DMS114 treated with DMSO at 0.1 percent for 48 hours (cell line): ENCODE results near the gene SOX6.

Experiments used
- DNase-seq: peaks from one replicate; lab custom pipeline; 2025; ENCODE audit not compliant: unreplicated experiment; lab: John Stamatoyannopoulos, UW

Gene SOX6

DNA sequence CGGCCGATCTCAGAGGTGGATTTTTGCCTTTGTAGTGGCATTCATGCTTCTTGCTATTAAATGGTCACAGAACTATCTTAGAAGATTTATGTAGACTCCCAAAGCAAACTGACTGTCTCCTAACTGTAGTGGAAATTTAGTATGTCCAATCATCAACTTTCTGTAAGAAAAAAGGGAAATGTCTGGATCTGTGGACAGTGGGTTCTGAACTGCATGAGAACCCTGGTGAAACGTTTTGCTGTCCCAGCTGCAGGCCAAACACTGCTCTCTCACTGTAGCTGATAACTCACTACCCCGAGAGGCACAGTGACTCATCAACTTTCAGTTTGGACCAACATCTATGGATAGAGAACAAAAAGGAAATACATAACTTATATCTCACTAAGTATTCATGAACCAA lies 387.1 kb downstream of the SOX6 start:
- no peak for DNase-seq

DNA sequence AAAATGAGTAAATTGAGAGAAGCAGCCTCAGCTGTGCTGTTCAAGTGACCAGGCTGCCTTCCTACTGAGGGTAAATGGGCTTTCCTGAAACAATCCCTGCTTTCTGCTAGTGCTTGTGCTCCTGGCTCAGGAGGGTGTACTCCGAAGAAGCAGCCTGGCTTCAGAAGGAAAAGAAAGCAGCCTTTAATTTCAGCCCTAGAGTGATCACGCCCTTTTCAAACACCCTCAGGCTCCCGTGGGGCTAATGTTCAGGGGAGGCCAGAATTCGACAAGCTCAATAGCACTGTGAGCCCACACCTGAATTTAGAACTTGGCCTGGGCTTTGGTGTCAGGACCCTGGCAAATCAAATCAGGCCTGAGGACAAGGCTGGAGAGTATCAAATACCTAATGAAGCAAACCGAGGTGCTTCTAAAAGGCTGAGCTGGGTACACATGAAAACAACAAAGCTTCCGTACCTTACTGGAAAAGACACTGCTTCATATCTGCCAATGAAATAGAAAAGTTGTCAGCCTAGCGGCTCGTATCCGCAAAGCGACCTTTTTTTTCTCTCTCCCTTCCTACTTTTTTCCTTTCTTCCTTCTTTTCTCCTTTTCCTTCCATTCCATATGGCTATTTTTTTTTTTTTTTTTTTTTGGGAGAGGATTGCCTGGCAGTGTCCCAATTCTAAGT lies 387.8 kb downstream of the SOX6 start:
- no peak for DNase-seq

DNA sequence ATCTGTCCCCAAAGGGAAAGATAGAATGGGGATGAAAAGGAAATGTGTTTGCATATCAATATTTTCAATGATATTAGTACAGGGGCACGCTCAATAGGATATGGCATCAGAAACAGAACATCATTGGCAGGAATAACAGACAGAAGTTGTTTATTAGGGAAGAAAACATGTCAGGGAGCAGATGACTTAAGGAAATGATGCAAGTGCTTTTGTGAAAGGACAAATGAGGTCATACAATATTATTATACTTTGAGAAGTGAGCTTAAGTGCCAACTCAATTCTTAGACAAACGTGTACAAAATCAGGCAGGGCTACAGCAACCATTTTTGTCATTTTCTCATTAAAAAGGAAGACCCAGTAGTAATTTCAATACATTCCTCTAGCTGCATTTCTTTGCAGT lies 388.4 kb downstream of the SOX6 start:
- DNase-seq, result no peak

DNA sequence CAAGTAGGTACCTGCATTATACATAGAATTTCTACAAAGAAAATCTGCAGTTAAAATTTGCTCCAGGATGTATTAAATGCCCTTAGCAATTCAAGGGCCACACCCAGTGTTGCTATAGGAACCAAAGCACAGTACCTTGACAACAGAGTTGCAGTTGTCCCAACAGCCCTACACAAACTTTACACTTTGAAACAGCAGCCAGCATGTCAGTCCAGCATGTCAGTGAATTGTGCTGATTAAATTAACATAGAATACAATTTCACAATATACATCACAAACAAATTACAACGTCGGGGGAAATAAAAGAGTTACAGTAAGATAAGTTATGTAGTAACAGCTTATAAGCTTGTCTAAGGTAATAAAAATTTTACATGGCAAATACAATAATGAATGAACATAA lies 389.2 kb downstream of the SOX6 start:
- no peak for DNase-seq

DNA sequence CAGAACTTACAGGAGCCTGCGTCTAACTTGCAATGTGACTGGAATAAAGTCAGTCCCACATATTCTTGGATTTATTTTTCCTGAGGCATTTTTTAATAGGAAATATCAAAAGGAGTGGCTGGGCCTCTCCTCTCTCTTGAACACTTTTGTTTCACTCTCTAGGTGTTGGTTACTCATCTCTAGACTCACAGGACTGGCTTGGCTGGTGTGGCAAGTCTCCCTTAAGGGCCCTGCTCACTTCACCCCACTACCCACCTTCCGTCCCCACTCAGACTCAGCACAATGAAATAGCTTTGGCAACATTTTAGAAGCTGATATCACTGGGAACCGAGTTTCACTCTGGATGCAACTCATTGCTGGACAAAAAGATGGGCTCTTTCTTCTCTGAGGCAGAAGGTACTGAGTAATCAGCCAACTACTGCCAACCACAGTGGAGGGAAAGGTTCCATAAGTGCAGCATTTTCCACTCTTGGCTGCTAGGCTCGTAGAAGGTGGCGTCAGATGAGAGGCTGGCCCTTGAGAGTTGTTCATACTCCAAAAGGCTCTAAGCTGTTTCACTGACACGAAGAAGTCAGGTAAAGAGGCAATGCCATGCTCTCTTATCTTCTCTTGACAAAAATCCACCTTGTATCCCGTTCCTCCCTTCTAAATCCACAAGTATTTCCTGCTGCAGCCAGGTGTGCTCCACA lies 390.6 kb downstream of the SOX6 start:
- no peak for DNase-seq

DNA sequence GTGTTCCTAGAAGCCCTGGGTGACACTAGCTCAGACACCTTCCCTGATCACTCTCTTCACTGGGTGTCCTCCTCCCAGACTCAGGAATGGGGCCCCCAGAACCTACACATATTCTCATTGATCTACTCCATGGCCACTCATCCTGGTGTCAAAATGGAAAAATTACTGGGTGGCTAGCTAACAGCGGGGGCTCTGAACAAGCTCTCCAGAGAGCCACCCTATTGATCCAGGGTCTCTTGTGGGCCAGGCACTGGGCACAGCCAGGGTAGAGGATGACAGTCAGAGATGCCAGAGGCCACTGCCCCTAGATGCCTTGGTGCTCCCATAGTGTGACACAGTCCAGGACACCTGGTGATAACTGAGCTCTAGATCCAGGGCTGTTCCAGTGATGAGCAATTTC lies 393.1 kb downstream of the SOX6 start:
- DNase-seq, result no peak

DNA sequence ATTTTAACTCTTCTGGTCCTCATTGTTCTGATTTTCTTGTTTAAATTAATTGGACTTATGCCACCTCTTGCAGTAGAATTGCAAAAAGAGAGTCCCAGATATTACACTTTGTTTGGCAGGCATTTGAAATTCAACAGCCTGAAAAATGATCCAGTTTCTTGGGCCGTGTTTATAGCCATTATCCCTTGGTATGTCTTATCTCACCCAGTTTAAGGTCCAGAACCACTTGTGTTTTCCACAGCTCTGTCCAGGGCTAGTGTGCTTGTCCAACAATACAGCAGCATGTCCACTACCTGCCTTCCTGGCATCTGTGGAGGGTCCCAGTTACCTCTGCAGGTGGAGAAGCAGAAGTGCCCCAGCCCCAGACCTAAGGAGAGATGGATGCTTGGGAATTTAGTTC lies 397.4 kb downstream of the SOX6 start:
- DNase-seq, result no peak

DNA sequence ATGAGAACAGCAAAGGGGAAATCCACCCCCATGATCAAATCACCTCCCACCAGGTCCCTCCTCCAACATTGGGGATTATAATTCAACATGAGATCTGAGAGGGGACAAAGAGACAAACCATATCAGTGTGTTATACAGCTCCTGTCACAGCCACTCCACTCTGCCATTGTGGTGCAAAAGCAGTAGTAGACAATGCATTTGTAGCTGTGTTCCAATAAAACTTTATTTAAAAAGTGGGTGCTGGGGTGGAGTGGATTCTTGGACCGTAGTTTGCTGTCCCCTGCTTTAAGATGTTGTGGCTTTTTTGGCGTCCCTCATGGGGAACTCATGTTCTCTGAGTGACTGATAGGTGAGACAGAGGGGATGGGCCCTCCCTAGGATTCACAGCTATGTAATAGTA lies 399.1 kb downstream of the SOX6 start:
- no peak for DNase-seq

DNA sequence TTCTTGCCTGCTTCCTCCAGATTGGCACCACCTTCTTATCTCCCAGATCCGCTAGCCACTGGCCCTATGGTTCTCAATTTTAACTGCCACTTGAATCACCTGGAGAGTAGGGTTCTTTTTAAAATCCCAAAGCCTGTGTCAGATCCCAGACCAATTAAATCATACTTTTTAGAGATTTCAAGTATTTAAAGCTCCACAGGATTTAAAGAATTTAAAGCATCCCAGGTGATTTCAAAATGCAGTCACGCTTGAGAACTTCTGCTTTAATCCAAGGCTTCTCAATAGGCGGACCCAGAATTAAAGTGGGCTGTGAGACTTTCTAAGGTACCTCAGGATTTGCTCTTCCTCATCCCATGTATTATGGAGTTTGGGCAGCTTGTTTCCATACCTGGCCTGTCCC lies 400.0 kb downstream of the SOX6 start:
- DNase-seq, result no peak

DNA sequence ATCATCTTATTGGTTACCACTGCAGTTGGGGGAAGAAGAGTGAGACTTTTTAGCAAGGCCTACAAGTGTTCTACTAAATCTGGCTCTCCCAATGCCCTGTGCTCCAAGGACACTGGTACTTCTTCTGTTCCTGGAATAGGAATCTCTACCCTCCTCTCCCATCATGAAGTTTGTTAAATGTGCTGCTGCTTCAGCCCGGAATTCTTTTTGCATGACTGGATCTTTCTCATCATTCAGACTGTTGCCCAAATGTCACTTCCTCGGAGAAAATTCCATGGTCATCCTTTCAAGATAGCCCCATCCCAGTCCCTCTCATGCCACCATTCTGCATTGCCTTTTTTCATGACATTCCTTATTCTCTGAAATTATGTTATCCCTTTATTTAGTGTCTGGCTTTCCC lies 400.8 kb downstream of the SOX6 start:
- no peak for DNase-seq

DNA sequence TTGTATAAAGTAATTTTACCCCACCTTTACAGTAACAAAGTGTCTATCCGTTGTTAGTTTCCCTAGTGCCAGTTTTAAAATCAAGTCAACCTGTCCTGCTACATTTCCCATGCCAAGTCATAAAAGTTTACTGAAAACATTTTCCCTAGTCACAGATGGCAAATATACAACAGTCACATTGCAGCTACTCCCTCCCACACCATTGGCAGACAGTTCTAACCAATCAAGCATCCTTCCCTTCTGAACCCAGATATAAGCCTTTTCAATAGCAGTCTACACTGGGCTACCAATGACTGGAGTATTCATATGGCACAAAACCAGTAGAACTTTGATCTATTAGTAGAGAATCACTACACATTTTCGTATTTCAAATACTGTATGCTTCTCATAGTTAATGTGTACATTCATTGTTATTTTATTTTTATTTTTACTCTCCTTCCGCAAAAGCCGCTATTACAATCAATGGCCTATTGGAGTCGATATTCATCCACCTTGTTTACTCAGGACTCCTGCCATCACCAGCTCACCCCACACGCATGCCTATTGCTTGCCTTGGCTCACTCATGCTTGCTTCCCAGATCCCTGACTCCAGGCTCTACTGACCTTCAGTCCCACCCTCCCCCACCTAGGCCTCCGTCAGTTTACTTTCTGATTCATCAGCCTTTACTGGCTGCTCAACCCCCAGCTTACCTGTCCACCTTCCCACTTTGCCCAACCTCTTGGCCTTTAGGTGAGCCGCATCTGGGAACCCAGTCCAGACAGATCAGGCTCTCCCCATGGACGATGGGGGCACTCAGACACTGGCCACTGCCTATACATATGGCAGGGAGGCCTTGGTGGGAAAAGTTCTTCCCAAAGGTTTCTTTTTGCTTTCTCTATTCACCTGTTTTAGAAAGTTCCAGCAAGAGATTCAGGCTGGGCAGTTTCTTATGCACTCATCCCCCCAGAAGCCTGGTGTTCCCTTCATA lies 408.4 kb downstream of the SOX6 start:
- DNase-seq, result no peak

DNA sequence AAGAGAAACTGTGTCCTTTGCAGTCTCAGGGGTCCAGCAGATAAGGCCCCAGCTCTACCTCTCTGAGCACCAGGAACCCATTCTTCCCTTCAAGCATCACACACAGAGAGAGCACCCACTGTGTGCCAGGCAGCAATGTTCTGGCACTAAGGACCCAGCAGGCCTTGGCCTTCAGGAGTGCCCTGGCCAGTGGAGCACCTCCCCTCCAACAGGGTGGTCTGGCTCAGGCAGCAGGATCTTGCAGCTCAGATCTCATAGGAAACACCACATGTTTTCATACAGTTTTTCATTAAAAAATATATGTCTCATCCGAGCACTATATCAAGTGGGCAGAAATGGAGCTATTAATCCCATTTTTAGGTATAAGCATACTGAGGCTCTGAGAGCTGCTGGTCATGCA lies 410.6 kb downstream of the SOX6 start:
- DNase-seq, result no peak

DNA sequence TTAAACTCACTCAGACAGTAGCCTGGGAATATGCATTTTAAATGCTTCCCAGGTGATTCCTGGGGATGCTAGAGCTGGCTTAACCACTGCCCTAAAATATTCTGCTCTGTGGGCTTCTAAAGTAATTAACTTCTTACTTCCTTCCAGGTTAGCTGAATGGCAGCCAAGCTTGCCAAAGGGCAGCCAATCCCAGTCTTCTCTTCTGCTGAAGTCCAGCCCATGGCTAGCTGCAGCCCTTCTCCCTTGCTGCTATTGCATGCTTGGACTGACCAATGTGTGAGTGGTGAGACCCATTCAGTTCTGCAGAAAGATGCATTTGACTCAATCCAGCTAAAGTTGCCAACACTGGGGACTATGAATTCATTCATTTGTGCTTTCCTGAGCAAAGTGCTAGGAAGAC lies 411.9 kb downstream of the SOX6 start:
- DNase-seq, result no peak

DNA sequence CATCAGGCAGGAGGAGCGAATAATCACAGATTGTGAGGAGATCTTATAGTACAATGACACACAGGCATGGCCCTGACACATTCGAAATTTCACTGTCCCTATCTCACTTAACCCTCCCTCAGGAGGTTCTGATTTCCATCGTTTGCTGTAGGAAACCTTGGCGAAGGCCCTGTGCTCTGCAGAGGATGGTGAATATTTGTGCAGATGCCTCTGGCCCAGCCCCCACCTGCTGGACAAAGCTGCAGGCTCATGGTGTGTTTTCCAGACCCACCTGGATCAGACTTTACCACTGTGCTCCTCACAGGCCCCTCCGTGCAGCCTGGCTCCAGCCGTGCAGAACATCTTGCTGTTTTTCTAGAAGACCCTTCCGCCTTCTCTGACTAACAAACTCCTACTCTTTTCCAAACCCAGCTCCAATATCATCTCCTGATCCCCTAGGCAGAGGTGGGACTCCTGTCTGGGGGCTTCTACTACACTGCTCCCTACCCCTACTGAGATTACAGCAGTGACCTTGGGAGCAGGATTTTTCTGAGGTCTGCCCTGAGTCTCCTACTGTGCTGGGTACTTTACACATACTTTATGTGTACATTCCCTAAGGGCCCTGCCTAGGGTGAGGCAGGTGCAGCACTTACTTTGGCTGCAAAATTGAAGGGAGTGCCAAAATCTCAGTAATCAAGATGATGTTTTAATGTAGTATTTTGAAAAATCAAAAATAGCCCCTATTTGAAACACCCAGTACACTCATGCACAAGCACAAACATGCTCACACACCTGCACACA lies 412.7 kb downstream of the SOX6 start:
- no peak for DNase-seq

DNA sequence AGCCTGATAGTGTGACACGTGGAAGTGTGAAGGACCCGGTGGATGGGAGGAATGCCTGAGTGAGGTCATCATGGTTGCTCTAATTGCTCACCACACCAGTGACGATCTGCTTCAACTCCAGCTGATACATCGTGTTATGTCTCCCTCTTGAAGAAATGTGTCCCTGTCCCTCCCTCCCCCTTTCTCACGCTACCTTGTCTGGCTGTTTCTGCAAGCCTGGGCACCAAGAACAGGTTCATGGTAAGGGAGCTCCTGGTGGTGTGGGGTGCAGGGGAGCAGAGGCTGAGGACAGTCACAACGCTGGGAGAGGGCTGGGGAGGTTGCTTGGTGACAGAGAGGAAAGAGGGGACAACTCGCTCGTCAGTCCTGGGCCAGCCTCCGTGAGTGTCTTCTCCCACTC lies 413.4 kb downstream of the SOX6 start:
- no peak for DNase-seq

DNA sequence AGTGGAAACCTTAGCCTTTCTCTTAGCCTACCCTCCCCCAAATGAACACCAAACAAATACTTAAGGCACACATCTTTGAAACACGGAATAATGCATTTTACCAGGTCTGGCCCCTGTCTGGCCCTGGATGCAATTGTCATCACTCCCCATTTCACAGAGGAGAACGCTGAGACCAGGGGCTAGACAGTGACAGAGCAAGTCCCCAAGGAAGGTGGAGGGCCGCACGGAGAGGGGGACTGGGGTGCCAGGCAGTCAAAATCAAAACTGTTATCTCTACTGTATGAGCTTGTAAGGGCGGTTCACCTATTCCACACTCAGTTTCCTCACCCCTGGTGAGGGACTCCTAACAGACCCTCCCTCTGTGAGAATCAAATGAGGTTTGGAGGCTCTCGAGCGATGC lies 414.2 kb downstream of the SOX6 start:
- no peak for DNase-seq

DNA sequence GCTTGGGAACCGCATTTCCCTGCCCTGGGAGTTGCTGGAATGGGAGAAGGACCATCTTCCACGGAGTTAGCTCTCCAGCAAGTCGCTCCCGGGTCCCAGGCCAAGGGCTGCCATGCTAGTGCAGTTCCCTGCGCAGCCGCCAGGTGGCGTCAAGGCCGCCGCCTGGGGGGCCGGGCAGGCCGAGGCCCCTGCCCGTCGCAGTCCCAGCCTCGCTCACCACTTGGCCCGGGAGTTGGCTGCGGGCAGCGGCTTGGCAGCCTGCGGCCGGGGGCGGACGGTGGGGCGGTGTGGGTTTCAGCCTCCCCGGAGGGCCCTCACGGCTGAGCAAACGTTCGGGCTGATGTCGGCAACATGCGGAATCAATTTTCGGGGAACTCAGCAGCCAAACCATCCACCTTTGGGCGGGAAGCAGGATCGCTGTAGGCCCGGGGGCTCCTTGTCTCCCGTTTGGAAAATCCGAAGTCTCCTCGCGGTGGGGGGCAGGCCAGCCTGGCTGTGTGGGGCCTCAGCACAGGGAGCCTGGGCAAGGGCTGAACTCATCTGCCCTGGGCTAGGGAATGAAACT lies 415.1 kb downstream of the SOX6 start:
- no peak for DNase-seq

DNA sequence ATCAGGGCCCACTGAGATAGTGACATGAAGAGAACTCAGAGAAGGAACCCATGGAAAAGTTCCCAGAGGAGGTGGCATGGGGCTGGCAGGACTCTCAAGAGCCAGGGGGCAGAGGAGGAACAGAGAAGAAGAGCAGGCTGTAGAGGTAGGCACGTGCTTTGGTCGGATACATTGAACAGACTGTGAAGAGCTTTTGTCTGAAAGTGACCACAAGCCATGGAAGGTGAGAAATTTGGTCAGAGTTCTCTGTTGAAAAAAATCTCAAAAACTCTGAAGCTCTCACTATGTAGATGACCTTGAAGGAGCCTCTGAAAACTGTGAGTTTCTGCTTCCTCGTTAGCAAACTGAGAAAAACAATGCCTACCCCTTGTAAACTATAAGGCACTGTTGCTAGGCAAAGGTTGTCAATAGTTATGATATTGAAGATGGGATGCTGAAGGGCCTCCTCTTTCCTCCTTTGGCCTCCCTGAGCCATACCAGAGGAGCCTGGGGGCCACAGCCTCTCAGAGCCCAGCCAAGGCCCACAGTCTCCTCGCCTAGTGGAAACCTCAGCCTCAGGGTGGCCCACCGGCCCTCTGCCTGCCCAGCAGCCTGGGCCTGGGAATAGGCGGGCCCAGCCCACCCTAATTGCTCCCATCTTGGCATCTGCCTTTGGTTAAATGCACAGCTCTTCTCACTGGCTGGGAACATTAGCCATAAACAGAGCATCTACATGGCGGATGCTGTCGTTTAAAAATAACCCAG lies 415.7 kb downstream of the SOX6 start:
- DNase-seq, result no peak

DNA sequence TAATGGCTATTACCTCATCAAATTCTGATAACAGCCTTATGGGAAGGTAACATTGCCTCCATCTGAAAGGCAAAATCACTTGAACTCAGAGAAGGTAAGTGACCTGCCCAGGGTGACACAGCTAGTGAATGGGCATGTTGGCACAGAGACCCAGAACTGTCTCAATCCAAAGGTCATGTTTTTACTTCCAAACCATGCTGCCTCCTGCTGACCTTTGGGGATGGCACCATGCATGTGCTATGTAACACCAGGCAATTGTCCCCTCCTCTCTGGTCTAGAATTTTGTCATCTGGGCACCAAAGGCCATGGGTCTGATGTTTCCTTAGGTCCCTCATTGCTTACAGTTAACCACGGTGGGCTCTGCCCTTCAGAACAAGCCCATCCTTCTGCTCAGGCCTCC lies 417.4 kb downstream of the SOX6 start:
- no peak for DNase-seq

DNA sequence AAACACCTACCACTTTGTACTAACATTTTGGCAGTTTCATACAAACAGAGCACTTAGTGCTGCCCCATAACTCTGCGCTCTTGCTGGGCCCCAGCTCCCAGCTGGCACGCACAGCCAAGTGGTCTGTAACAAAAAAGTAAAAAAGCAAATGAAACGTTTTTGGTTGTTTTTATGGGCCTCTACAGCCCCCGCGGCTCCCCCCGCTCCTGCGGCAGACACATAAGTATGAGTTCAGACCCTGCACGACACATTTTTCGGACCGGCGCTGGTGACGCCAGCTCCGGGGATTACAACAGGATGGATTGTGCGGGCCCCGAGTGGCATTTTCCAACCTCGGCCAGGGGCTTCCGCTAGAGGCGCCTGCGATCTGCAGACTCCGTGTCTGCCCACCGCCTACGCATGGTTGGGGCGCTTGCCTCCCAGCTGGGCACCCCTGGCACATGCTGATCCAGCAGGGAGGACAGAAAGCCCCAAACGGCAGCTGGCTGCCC lies 418.2 kb downstream of the SOX6 start:
- DNase-seq, result no peak
